ENCODE measurements around the gene COASY.

- TF ChIP-seq, protein P1, sequence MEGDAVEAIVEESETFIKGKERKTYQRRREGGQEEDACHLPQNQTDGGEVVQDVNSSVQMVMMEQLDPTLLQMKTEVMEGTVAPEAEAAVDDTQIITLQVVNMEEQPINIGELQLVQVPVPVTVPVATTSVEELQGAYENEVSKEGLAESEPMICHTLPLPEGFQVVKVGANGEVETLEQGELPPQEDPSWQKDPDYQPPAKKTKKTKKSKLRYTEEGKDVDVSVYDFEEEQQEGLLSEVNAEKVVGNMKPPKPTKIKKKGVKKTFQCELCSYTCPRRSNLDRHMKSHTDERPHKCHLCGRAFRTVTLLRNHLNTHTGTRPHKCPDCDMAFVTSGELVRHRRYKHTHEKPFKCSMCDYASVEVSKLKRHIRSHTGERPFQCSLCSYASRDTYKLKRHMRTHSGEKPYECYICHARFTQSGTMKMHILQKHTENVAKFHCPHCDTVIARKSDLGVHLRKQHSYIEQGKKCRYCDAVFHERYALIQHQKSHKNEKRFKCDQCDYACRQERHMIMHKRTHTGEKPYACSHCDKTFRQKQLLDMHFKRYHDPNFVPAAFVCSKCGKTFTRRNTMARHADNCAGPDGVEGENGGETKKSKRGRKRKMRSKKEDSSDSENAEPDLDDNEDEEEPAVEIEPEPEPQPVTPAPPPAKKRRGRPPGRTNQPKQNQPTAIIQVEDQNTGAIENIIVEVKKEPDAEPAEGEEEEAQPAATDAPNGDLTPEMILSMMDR (IDR thresholded peaks at IDR 0.05): no peak
- TF ChIP-seq POLR2A (IDR thresholded peaks at IDR 0.05) (no peak), POLR2AphosphoS5 (IDR thresholded peaks at IDR 0.05) (no peak), EP300 (IDR thresholded peaks at IDR 0.05) (no peak)
Observed at GRCh38 chr17:42513686-42514085, 48.3 kb upstream of the COASY start.
